B cell (primary cell): ENCODE data around the gene SLC35G6. TPM values are rescaled to one million over a fixed set of nuclear protein-coding genes. Genes with fewer than 3 reads are reported as not detected.

ENCODE experiments used
- ATAC-seq: fragments of 200-7000 bp; cut with Tn5 transposase; one replicate; pipeline ENCODE4 v1.10.0; 2021; ENCODE audit warnings: low read depth, mild to moderate bottlenecking, moderate number of reproducible peaks, moderate library complexity
- CTCF ChIA-PET: fragments of 350-600 bp; sonication (Branson Sonifier 250); formaldehyde crosslinking; loops from one replicate; lab custom pipeline; 2021; ENCODE audit warnings: antibody characterized with exemption, inconsistent platforms; lab: Charles Lee
- POLR2A ChIA-PET: fragments of 350-600 bp; sonication (Branson Sonifier 250); formaldehyde crosslinking; loops from one replicate; lab custom pipeline; 2021; ENCODE audit warnings: antibody characterized with exemption; lab: Charles Lee
- DNase-seq: peaks from one replicate; pipeline ENCODE4 v3.0.0; 2013
- H2AFZ ChIP-seq: 2 replicates; pipeline ENCODE4 v1.6.1; 2012; ENCODE audit warnings: mild to moderate bottlenecking, low read depth, low read length; ENCODE audit not compliant: insufficient read depth, poor library complexity, severe bottlenecking
- H3K27ac ChIP-seq, 2 donors: 1 replicate in 1 of 2; 2 replicates in 1 of 2; pipeline ENCODE4 v1.5.1; 2012 to 2013; ENCODE audit warnings: low read length in 2 of 2, mild to moderate bottlenecking in 2 of 2, moderate library complexity in 1 of 2
- H3K27me3 ChIP-seq, 4 experiments: fragments of 200-600 bp in 1 of 4; sonication (generic) in 1 of 4; replicated peaks in 1 of 4; 1 replicate in 2 of 4; 2 replicates in 2 of 4; pipeline versions ENCODE4 v1.6.1 to v1.7.0; 2013 to 2016; ENCODE audit warnings: low read length in 3 of 4, mild to moderate bottlenecking in 2 of 4, mixed read lengths in 1 of 4, moderate library complexity in 1 of 4; ENCODE audit not compliant: insufficient read depth in 4 of 4, control insufficient read depth in 3 of 4; ENCODE audit errors: control extremely low read depth in 1 of 4
- H3K36me3 ChIP-seq, 2 experiments: replicated peaks in 1 of 2; 1 replicate in 1 of 2; 2 replicates in 1 of 2; pipeline versions ENCODE4 v1.6.1 to v1.7.1; 2013; ENCODE audit warnings: low read length in 1 of 2; ENCODE audit not compliant: insufficient read depth in 2 of 2, control insufficient read depth in 1 of 2; ENCODE audit errors: control extremely low read depth in 1 of 2, extremely low read depth in 1 of 2
- H3K4me1 ChIP-seq, 2 donors: fragments of 200-600 bp in 1 of 2; sonication (generic) in 1 of 2; 1 replicate in 1 of 2; 2 replicates in 1 of 2; pipeline versions ENCODE4 v1.5.1 to v1.6.1; 2013 to 2017; ENCODE audit warnings: low read length in 2 of 2; ENCODE audit not compliant: control insufficient read depth in 2 of 2, insufficient read depth in 2 of 2
- H3K4me2 ChIP-seq: replicated peaks from 2 replicates; pipeline ENCODE3; 2012; ENCODE audit warnings: mild to moderate bottlenecking, low read depth, low read length; ENCODE audit not compliant: poor library complexity, severe bottlenecking
- H3K4me3 ChIP-seq, 5 experiments: fragments of 200-600 bp in 1 of 5; sonication (generic) in 1 of 5; 1 replicate in 3 of 5; 2 replicates in 2 of 5; pipeline versions ENCODE4 v1.5.1 to v1.7.0; 2011 to 2016; ENCODE audit warnings: low read length in 4 of 5, mild to moderate bottlenecking in 4 of 5, low read depth in 2 of 5, control low read depth in 1 of 5, moderate library complexity in 1 of 5; ENCODE audit not compliant: insufficient read depth in 1 of 5; ENCODE audit errors: control extremely low read depth in 1 of 5, extremely low read depth in 1 of 5
- H3K79me2 ChIP-seq: fragments of 200-600 bp; sonication (generic); one replicate; pipeline ENCODE4 v1.6.0; 2016; ENCODE audit warnings: low read length; ENCODE audit not compliant: control insufficient read depth, insufficient read depth
- H3K9ac ChIP-seq: fragments of 200-600 bp; sonication (generic); 2 replicates; pipeline ENCODE4 v1.6.1; 2017; ENCODE audit warnings: mild to moderate bottlenecking, low read length, moderate library complexity
- H3K9me3 ChIP-seq, 3 donors: one replicate each; pipeline versions ENCODE4 v1.6.1 to v1.7.1; 2013; ENCODE audit warnings: low read length in 2 of 3; ENCODE audit not compliant: control insufficient read depth in 2 of 3, insufficient read depth in 1 of 3; ENCODE audit errors: control extremely low read depth in 1 of 3
- H4K20me1 ChIP-seq: 2 replicates; pipeline ENCODE4 v1.6.0; 2012; ENCODE audit warnings: mild to moderate bottlenecking, low read length; ENCODE audit not compliant: insufficient read depth, control insufficient read depth, poor library complexity, severe bottlenecking
- H3K27ac Mint-ChIP-seq: one replicate; pipeline ENCODE4 v1.8.0; 2021; ENCODE audit warnings: mixed read lengths
- H3K27me3 Mint-ChIP-seq: one replicate; pipeline ENCODE4 v1.8.0; 2021; ENCODE audit warnings: mixed read lengths
- H3K4me1 Mint-ChIP-seq: one replicate; pipeline ENCODE4 v1.8.0; 2021; ENCODE audit warnings: mixed read lengths
- H3K4me3 Mint-ChIP-seq: one replicate; pipeline ENCODE4 v1.8.0; 2021; ENCODE audit warnings: mixed read lengths
- H3K9me3 Mint-ChIP-seq: one replicate; pipeline ENCODE4 v1.8.0; 2022; ENCODE audit warnings: mixed read lengths; ENCODE audit not compliant: insufficient read depth
- EZH2 ChIP-seq: IDR thresholded peaks from 2 replicates; pipeline ENCODE4 v1.6.1; 2012; ENCODE audit warnings: borderline replicate concordance, low read depth, mild to moderate bottlenecking, moderate library complexity, low read length; ENCODE audit not compliant: insufficient read depth, poor library complexity, severe bottlenecking
- WGBS: methylation state at CpG from one replicate; pipeline ENCODE4 v1.1.5; 2013; ENCODE audit warnings: missing lambda C conversion rate; ENCODE audit not compliant: insufficient coverage; 5-methylcytosine and 5-hydroxymethylcytosine counted together
- intact Hi-C: fragments of 100-400 bp; cut with micrococcal nuclease; formaldehyde crosslinking; loops from one replicate; pipeline ENCODE4 v1.10.0; 2022
- polyA plus RNA-seq: library from polyadenylated mRNA; depleted of rRNA; stranded (reverse); fragments of >200 nt; gene quantifications from 2 replicates; pipeline ENCODE4 v1.2.3, GENCODE V29; 2012
- total RNA-seq, 2 donors: library from RNA; stranded (reverse); fragments of 120-200 nt in 1 of 2; gene quantifications; 1 replicate in 1 of 2; 2 replicates in 1 of 2; pipeline versions ENCODE4 v1.2.3 to v1.2.4, GENCODE V29; 2013 to 2022
- TF ChIP-seq, protein P1 (sequence below): fragments of 200-600 bp; IDR thresholded peaks from one replicate; pipeline ENCODE4 v1.8.0; 2022; ENCODE audit warnings: antibody characterized with exemption, mild to moderate bottlenecking

The SLC35G6 gene
- total and polyA plus RNA-seq, 2 donors (not counting 1 experiment from before 2014, with no cell fraction given), result 0.04 to 0.30 TPM

DNA sequence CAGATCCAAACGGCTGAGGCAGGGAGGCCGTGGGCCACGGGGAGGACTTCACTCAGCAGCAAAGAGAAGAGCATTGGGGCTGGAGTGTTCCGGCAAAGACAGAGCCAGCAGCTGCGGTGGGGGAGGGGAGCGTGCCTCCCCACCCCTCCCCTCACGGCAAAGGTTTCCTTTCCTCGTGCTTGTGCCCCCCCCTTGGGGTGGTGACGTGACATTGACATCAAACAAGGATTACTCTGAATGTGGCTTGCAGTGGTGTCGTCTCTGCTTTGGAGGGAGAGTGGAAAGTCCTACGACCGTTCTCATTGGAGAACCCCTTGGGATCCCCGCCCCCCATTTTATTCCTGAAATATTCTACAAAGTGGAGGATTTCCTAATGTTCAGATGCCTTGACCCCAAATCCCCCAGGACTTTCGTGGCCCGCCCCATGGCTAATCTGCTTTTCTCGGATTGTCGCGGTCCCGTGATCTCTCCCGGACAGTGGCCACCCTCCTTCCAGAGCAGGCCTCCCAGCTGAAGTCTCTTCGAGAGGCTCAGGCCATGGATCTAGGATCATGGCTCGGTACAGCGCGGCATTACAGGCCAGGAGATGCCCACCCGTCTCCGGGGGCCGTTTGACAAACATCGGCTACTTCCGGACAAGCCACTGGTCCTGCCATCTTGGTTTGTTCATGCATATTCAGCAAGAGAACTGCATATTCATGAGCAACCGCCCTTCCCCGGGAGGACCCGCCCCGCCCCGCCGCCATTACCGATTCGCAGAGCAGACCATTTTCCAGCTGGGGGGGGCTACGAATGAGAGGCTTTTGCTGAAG is 2.2 kb downstream of the SLC35G6 start:
- Histone ChIP-seq H3K27me3 (no peaks in the 10 kb centered on the region), H4K20me1 (peaks cover 35% of the 10 kb centered on the region), H2AFZ (peak overlapping the region; percentile 78), H3K36me3 (peaks cover 0 to 5% of the 10 kb centered on the region in 2 experiments), H3K27ac (peak overlapping the region; percentile 100), H3K4me1 (peaks cover 30 to 56% of the 10 kb centered on the region in 2 donors), H3K4me3 (peak overlapping the region; percentile 80 to 100 (median 97)), H3K79me2 (peaks cover 92% of the 10 kb centered on the region), H3K9me3 (no peaks in the 10 kb centered on the region), H3K4me2 (peak overlapping the region; percentile 95), H3K9ac (peak overlapping the region; percentile 98)
- Mint-ChIP-seq H3K9me3 (no peaks in the 10 kb centered on the region), H3K4me1 (peaks cover 70% of the 10 kb centered on the region), H3K27ac (peak overlapping the region; percentile 100), H3K27me3 (no peaks in the 10 kb centered on the region), H3K4me3 (peak overlapping the region; percentile 99)
- TF ChIP-seq EZH2, result no peak
- TF ChIP-seq, protein P1, sequence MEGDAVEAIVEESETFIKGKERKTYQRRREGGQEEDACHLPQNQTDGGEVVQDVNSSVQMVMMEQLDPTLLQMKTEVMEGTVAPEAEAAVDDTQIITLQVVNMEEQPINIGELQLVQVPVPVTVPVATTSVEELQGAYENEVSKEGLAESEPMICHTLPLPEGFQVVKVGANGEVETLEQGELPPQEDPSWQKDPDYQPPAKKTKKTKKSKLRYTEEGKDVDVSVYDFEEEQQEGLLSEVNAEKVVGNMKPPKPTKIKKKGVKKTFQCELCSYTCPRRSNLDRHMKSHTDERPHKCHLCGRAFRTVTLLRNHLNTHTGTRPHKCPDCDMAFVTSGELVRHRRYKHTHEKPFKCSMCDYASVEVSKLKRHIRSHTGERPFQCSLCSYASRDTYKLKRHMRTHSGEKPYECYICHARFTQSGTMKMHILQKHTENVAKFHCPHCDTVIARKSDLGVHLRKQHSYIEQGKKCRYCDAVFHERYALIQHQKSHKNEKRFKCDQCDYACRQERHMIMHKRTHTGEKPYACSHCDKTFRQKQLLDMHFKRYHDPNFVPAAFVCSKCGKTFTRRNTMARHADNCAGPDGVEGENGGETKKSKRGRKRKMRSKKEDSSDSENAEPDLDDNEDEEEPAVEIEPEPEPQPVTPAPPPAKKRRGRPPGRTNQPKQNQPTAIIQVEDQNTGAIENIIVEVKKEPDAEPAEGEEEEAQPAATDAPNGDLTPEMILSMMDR, result no peak
- ChIA-PET POLR2A (interaction anchor here (0.6 to 3.0 kb wide), 20 partner anchors 28 to 359 kb away, joined by 3 to 27 read pairs (median 5); partner anchors contain the start of genes GABARAP, NEURL4, SENP3 and TMEM102), CTCF (interaction anchor here (0.8 to 3.5 kb wide), 6 partner anchors 26 to 204 kb away, joined by 3 to 17 read pairs (median 3); partner anchors contain the start of genes TMEM102 and TP53)
- intact Hi-C loops, result loop anchor here (1.0 to 2.0 kb wide), 10 partner anchors 28 to 279 kb away; partner anchors contain the start of genes EIF5A, ELP5, PLSCR3 and SENP3
- under 1% methylated on average over 28 of the region's 38 CpGs for WGBS
- ATAC-seq, result peak; percentile 59
- DNase-seq, result peak; percentile 98
